MM.1S (cell line): ENCODE data around the gene TRPT1.

Source experiments
- DNase-seq: peaks from one replicate; pipeline ENCODE4 v3.0.0-alpha.2; 2015
- H2AFZ ChIP-seq: fragments of 300-600 bp; sonication (generic); 2 replicates; pipeline ENCODE4 v1.6.0; 2016; ENCODE audit warnings: antibody characterized with exemption, low read length
- H3F3A ChIP-seq: fragments of 300-600 bp; sonication (generic); 2 replicates; pipeline ENCODE4 v1.6.1; 2016; ENCODE audit warnings: mild to moderate bottlenecking, antibody characterized with exemption, low read length, moderate library complexity, mixed read lengths; ENCODE audit not compliant: insufficient read depth
- H3K27ac ChIP-seq: fragments of 300-600 bp; sonication (generic); 2 replicates; pipeline ENCODE4 v1.5.1; 2016; ENCODE audit warnings: mild to moderate bottlenecking, low read length
- H3K27me3 ChIP-seq: fragments of 300-600 bp; sonication (generic); replicated peaks from 2 replicates; pipeline ENCODE4 v1.6.0; 2016; ENCODE audit warnings: low read length; ENCODE audit not compliant: insufficient read depth
- H3K36me3 ChIP-seq: fragments of 300-600 bp; sonication (generic); replicated peaks from 2 replicates; pipeline ENCODE4 v1.6.1; 2016; ENCODE audit warnings: mild to moderate bottlenecking, low read length, mixed read lengths; ENCODE audit not compliant: insufficient read depth
- H3K4me1 ChIP-seq: fragments of 300-600 bp; sonication (generic); 2 replicates; pipeline ENCODE4 v1.6.1; 2016; ENCODE audit warnings: low read length, mixed read lengths
- H3K4me2 ChIP-seq: fragments of 300-600 bp; sonication (generic); 2 replicates; pipeline ENCODE4 v1.6.0; 2016; ENCODE audit warnings: low read depth, low read length
- H3K4me3 ChIP-seq: fragments of 300-600 bp; sonication (generic); 2 replicates; pipeline ENCODE4 v1.5.1; 2016; ENCODE audit warnings: low read length, mixed read lengths
- H3K79me2 ChIP-seq: fragments of 300-600 bp; sonication (generic); 2 replicates; pipeline ENCODE4 v1.6.1; 2016; ENCODE audit warnings: mixed run types, low read length, mixed read lengths
- H3K9ac ChIP-seq: fragments of 300-600 bp; sonication (generic); 2 replicates; pipeline ENCODE4 v1.6.1; 2016; ENCODE audit warnings: low read length, mixed read lengths
- H3K9me2 ChIP-seq: fragments of 300-600 bp; sonication (generic); replicated peaks from 2 replicates; pipeline ENCODE4 v1.6.1; 2016; ENCODE audit warnings: mild to moderate bottlenecking, low read length, mixed read lengths; ENCODE audit not compliant: insufficient read depth
- H3K9me3 ChIP-seq: fragments of 300-600 bp; sonication (generic); replicated peaks from 2 replicates; pipeline ENCODE4 v1.6.1; 2016; ENCODE audit warnings: mild to moderate bottlenecking, low read length, mixed read lengths; ENCODE audit not compliant: insufficient read depth
- H4K20me1 ChIP-seq: fragments of 300-600 bp; sonication (generic); 2 replicates; pipeline ENCODE4 v1.6.1; 2016; ENCODE audit warnings: mild to moderate bottlenecking, low read length, moderate library complexity, mixed read lengths; ENCODE audit not compliant: insufficient read depth
- CTCF ChIP-seq: fragments of 300-600 bp; sonication (generic); IDR thresholded peaks from 2 replicates; pipeline ENCODE4 v1.5.1; 2016; ENCODE audit warnings: antibody characterized with exemption, low read length, mixed read lengths
- EZH2 ChIP-seq: fragments of 300-600 bp; sonication (generic); optimal IDR thresholded peaks from 2 replicates; pipeline ENCODE3; 2017; ENCODE audit warnings: low read depth, mild to moderate bottlenecking, antibody characterized with exemption, low read length, mixed read lengths
- EZH2phosphoT487 ChIP-seq: fragments of 300-600 bp; sonication (generic); IDR thresholded peaks from 2 replicates; pipeline ENCODE4 v1.6.1; 2018; ENCODE audit warnings: antibody characterized with exemption, low read length

The TRPT1 gene

GRCh38 chr11:64186492-64187165 lies 39.4 kb downstream of the TRPT1 start:
- Histone ChIP-seq H3F3A (peaks cover 39% of the 10 kb centered on the region), H3K36me3 (no peaks in the 10 kb centered on the region), H3K9me2 (no peaks in the 10 kb centered on the region), H3K79me2 (peaks cover 21% of the 10 kb centered on the region), H3K9ac (no peak overlapping the region), H2AFZ (no peak overlapping the region), H3K4me3 (no peak overlapping the region), H3K4me1 (peaks cover 25% of the 10 kb centered on the region), H4K20me1 (no peaks in the 10 kb centered on the region; the same call in 1 of the 2 replicates), H3K27ac (no peak overlapping the region), H3K4me2 (no peak overlapping the region), H3K9me3 (no peaks in the 10 kb centered on the region), H3K27me3 (no peaks in the 10 kb centered on the region)
- peak; percentile 27 for DNase-seq
- TF ChIP-seq EZH2 (no peak), EZH2phosphoT487 (no peak), CTCF (no peak)

- Histone ChIP-seq H3K79me2 (peaks cover 21% of the 10 kb centered on the region), H3K9me2 (no peaks in the 10 kb centered on the region), H3K9me3 (no peaks in the 10 kb centered on the region), H3F3A (peaks cover 44% of the 10 kb centered on the region), H2AFZ (peak within 1 kb of the TSS; percentile 63), H3K9ac (peak within 1 kb of the TSS; percentile 71), H3K4me2 (peak within 1 kb of the TSS; percentile 75), H3K4me1 (peaks cover 28% of the 10 kb centered on the region), H3K27me3 (no peaks in the 10 kb centered on the region), H3K27ac (peak within 1 kb of the TSS; percentile 73), H4K20me1 (no peaks in the 10 kb centered on the region; the same call in 1 of the 2 replicates), H3K36me3 (no peaks in the 10 kb centered on the region), H3K4me3 (peak within 1 kb of the TSS; percentile 79)
- no peak for TF ChIP-seq EZH2phosphoT487
- peak; percentile 38 for TF ChIP-seq CTCF
- no peak for TF ChIP-seq EZH2
- peak; percentile 100 for DNase-seq
Observed at GRCh38 chr11:64185693-64186491, 40.1 kb downstream of the TRPT1 start, which contains the start of gene STIP1. Gene STIP1 (plus strand): TSS chr11:64186171. CDS start chr11:64186262, 91 bp downstream.

GRCh38 chr11:64185175-64185692 lies 40.8 kb downstream of the TRPT1 start:
- Histone ChIP-seq H3K36me3 (no peaks in the 10 kb centered on the region), H3K79me2 (peaks cover 25% of the 10 kb centered on the region), H3K4me1 (peaks cover 22% of the 10 kb centered on the region), H4K20me1 (no peaks in the 10 kb centered on the region; the same call in 1 of the 2 replicates), H3K4me3 (peak overlapping the region; percentile 79), H3K4me2 (peak overlapping the region; percentile 75), H3K9me2 (no peaks in the 10 kb centered on the region), H3K27me3 (no peaks in the 10 kb centered on the region), H3K9me3 (no peaks in the 10 kb centered on the region), H3K27ac (peak overlapping the region; percentile 73), H2AFZ (peak overlapping the region; percentile 63), H3F3A (peaks cover 38% of the 10 kb centered on the region), H3K9ac (peak overlapping the region; percentile 71)
- DNase-seq: peak; percentile 75
- TF ChIP-seq EZH2phosphoT487 (no peak), CTCF (0 out of 2 replicates have a peak, but pooled peaks have one; percentile 11)
